Measurements from ENCODE around the gene SOX6. TPM values are rescaled to one million over a fixed set of nuclear protein-coding genes. Genes with fewer than 3 reads are reported as not detected.

Gene SOX6
- total and polyA plus RNA-seq, 2 experiments from 2014 or later = 0.03 to 0.66 TPM

DNA sequence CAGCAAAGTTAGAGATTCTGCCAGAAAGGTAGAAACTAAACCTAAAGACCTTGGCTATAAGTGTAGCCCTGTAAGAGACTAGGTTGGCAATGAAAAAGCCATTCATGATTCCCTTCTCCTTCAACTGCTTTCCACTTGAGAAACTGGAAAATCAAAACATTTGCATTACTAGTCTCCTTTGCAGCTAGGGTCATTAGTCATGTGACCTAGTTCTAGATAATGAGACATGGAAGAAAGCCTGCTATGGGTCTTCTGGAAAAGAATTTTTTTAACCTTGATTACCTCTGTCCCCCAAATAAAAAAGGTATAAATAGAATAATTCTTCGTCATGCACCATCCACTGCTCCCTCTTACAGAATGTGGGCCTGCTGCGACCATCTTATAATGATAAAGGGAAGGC is 80.1 kb downstream of the SOX6 start:
- H3K27ac ChIP-seq (ENCODE audit: low read depth) = no peak overlapping the region
- H3K36me3 ChIP-seq (ENCODE audit: insufficient read depth) = no peaks in the 10 kb centered on the region
- H2AFZ ChIP-seq = no peak overlapping the region
- no peaks in the 10 kb centered on the region for H3K27me3 ChIP-seq (ENCODE audit: insufficient read depth)
- no peak overlapping the region for H3K4me2 ChIP-seq
- TF ChIP-seq JUNB (IDR thresholded peaks at IDR 0.05; ENCODE audit: unreplicated experiment) = no peak
- TF ChIP-seq ETS1 (IDR thresholded peaks at IDR 0.05) = no peak
- no peak for TF ChIP-seq CTCF (conservative IDR thresholded peaks at IDR 0.05; ENCODE audit: low read depth in 2 of 2)
- no peak for TF ChIP-seq STAT1 (IDR thresholded peaks at IDR 0.05; ENCODE audit: unreplicated experiment)
- TF ChIP-seq NANOG (IDR thresholded peaks at IDR 0.05; ENCODE audit: borderline replicate concordance) = no peak
- TF ChIP-seq ZNF114 (CRISPR knock-in tag; IDR thresholded peaks at IDR 0.05) = no peak
- no peak for TF ChIP-seq POLR2AphosphoS5 (IDR thresholded peaks at IDR 0.05; ENCODE audit: low read depth)
- no peak for TF ChIP-seq CREB1 (CRISPR knock-in tag; IDR thresholded peaks at IDR 0.05; ENCODE audit: low read depth)
- no peak for TF ChIP-seq ZNF331 (CRISPR knock-in tag; IDR thresholded peaks at IDR 0.05; ENCODE audit: low read depth)
- no peak for TF ChIP-seq EZH2 (IDR thresholded peaks at IDR 0.05; ENCODE audit: low read depth, unreplicated experiment)
- no peak for TF ChIP-seq REST (IDR thresholded peaks at IDR 0.05; ENCODE audit: unreplicated experiment)
- no peak for TF ChIP-seq ZNF462 (CRISPR knock-in tag; IDR thresholded peaks at IDR 0.05)
- no peak for TF ChIP-seq EZH2phosphoT487 (IDR thresholded peaks at IDR 0.05; ENCODE audit: unreplicated experiment)
- Mint-ChIP-seq H3K27ac (no peak overlapping the region), H3K27me3 (ENCODE audit: insufficient read depth, low read depth, poor library complexity) (no peaks in the 10 kb centered on the region), H3K9me3 (no peaks in the 10 kb centered on the region), H3K4me3 (no peak overlapping the region), H3K36me3 (ENCODE audit: low read depth) (no peaks in the 10 kb centered on the region), H3K4me1 (peaks cover 4% of the 10 kb centered on the region; the same call in 1 of the 3 replicates)
- ATAC-seq (no peak), DNase-seq (ENCODE audit: low spot score) (no peak)
- no peaks in the 10 kb centered on the region for H3F3A ChIP-seq (replicated peaks; ENCODE audit: low read depth)
- no peak overlapping the region for H3K4me3 ChIP-seq
- no peaks in the 10 kb centered on the region for H3K9me2 ChIP-seq (ENCODE audit: insufficient read depth)
- H3K79me2 ChIP-seq (replicated peaks; ENCODE audit: insufficient read depth) = no peaks in the 10 kb centered on the region
- H4K20me1 ChIP-seq (replicated peaks; ENCODE audit: insufficient read depth) = no peaks in the 10 kb centered on the region
- H3K4me1 ChIP-seq (ENCODE audit: insufficient read depth) = no peaks in the 10 kb centered on the region

Measured in GM23338 (cell line).